BJ (cell line): ENCODE results near the gene SLC23A2. TPM values are rescaled to one million over a fixed set of nuclear protein-coding genes. Genes with fewer than 3 reads are reported as not detected.

Source experiments
- CTCF ChIA-PET: fragments of 350-600 bp; formaldehyde crosslinking; extraction: SDS; loops from one replicate; lab custom pipeline; 2021; ENCODE audit warnings: antibody characterized with exemption, inconsistent platforms; lab: Yijun Ruan, JAX
- POLR2A ChIA-PET: fragments of 300-600 bp; sonication (Branson Sonifier 250); formaldehyde crosslinking; extraction: SDS; loops from one replicate; lab custom pipeline; 2021; ENCODE audit warnings: antibody characterized with exemption; lab: Charles Lee
- DNase-seq: peaks from one replicate; pipeline ENCODE4 v3.0.0-alpha.2; 2011; ENCODE audit warnings: low read depth
- H3K27me3 ChIP-seq: 2 replicates; pipeline ENCODE4 v1.6.0; 2011; ENCODE audit warnings: low read length; ENCODE audit not compliant: control insufficient read depth, insufficient read depth
- H3K36me3 ChIP-seq: 2 replicates; pipeline ENCODE4 v1.5.1; 2011; ENCODE audit warnings: low read length; ENCODE audit not compliant: control insufficient read depth, insufficient read depth
- H3K4me3 ChIP-seq: 2 replicates; pipeline ENCODE4 v1.5.1; 2011; ENCODE audit warnings: low read depth, mild to moderate bottlenecking, control low read depth, low read length
- CTCF ChIP-seq: IDR thresholded peaks from 2 replicates; pipeline ENCODE4 v1.5.1; 2011; ENCODE audit warnings: low read depth, mild to moderate bottlenecking, control low read depth, inconsistent platforms, low read length, moderate library complexity; ENCODE audit not compliant: insufficient read depth
- polyA plus RNA-seq: library from polyadenylated mRNA; depleted of rRNA; stranded (reverse); fragments of >200 nt; gene quantifications from 2 replicates; pipeline ENCODE4 v1.2.3, GENCODE V29; 2011

Gene SLC23A2
- polyA plus RNA-seq, 1 experiment, result 11.2 TPM

- ChIA-PET CTCF (interaction anchor here (0.8 to 2.2 kb wide), 7 partner anchors 9 to 184 kb away, joined by 3 to 7 read pairs (median 4); no protein-coding TSS in a partner anchor), POLR2A (no interaction called here)
Observed at GRCh38 chr20:4957187-4957586, 44.1 kb downstream of the SLC23A2 start.

GRCh38 chr20:4956200-4956810, 45.0 kb downstream of the SLC23A2 start:
- ChIA-PET CTCF (interaction anchor here (0.6 to 1.9 kb wide), 20 partner anchors 9 to 224 kb away, joined by 3 to 7 read pairs (median 4); no protein-coding TSS in a partner anchor), POLR2A (no interaction called here)
- Histone ChIP-seq H3K36me3 (no peaks in the 10 kb centered on the region), H3K4me3 (no peak overlapping the region), H3K27me3 (no peaks in the 10 kb centered on the region)
- no peak for DNase-seq
- peak; percentile 82 for TF ChIP-seq CTCF

More at GRCh38 chr20:4957187-4957586, 44.1 kb downstream of the SLC23A2 start:
- Histone ChIP-seq H3K36me3 (no peaks in the 10 kb centered on the region), H3K27me3 (no peaks in the 10 kb centered on the region), H3K4me3 (no peak overlapping the region)
- TF ChIP-seq CTCF, result no peak
- DNase-seq, result no peak

- TF ChIP-seq CTCF, result no peak
- DNase-seq, result no peak
- ChIA-PET CTCF (interaction anchor here (0.6 to 1.6 kb wide), 3 partner anchors 10 to 214 kb away, joined by 3 to 9 read pairs (median 4); no protein-coding TSS in a partner anchor), POLR2A (no interaction called here)
- H3K36me3 ChIP-seq, result no peaks in the 10 kb centered on the region
- H3K4me3 ChIP-seq, result no peak overlapping the region
- no peaks in the 10 kb centered on the region for H3K27me3 ChIP-seq
Observed at GRCh38 chr20:4953881-4954280, 47.4 kb downstream of the SLC23A2 start.

- no peak for TF ChIP-seq CTCF
- no peaks in the 10 kb centered on the region for H3K27me3 ChIP-seq
- H3K4me3 ChIP-seq, result no peak overlapping the region
- ChIA-PET CTCF (interaction anchor here (2.5 kb wide), 1 partner anchor 149 kb away, joined by 13 read pairs; no protein-coding TSS in a partner anchor), POLR2A (no interaction called here)
- no peak for DNase-seq
- no peaks in the 10 kb centered on the region for H3K36me3 ChIP-seq
Observed at GRCh38 chr20:4952229-4952628, 49.1 kb downstream of the SLC23A2 start.

- DNase-seq, result no peak
- POLR2A ChIA-PET, result no interaction called here
- no peak for TF ChIP-seq CTCF
- H3K27me3 ChIP-seq, result no peaks in the 10 kb centered on the region
- no peak overlapping the region for H3K4me3 ChIP-seq
- H3K36me3 ChIP-seq, result no peaks in the 10 kb centered on the region
- CTCF ChIA-PET, result interaction anchor here (0.9 to 2.5 kb wide), 3 partner anchors 9 to 211 kb away, joined by 3 to 13 read pairs (median 8); no protein-coding TSS in a partner anchor
Observed at GRCh38 chr20:4951299-4951698, 50.0 kb downstream of the SLC23A2 start.
